Measurements from ENCODE around the gene FARP2. TPM values are rescaled to one million over a fixed set of nuclear protein-coding genes. Genes with fewer than 3 reads are reported as not detected.
A peak's percentile ranks its signal among the peaks of the same experiment; 100 is the strongest.

FARP2 gene
- total RNA-seq, 1 experiment from 2014 or later = 49.3 TPM

GRCh38 chr2:241508240-241509154, 152.4 kb downstream of the FARP2 start, which contains the start of gene STK25 (continued):
- no peak for TF ChIP-seq CTCF (IDR thresholded peaks at IDR 0.05 in 2 of 3, conservative IDR thresholded peaks at IDR 0.05 in 1 of 3; ENCODE audit: borderline replicate concordance in 1 of 3, insufficient read depth in 1 of 3, low read depth in 2 of 3, low read length in 2 of 3)

GRCh38 chr2:241509155-241509784, 153.2 kb downstream of the FARP2 start:
- Histone ChIP-seq H4K20me1 (ENCODE audit: insufficient read depth) (no peaks in the 10 kb centered on the region), H3K79me2 (ENCODE audit: insufficient read depth, low read length) (peaks cover 38% of the 10 kb centered on the region), H3K9me3 (ENCODE audit: control insufficient read depth in 1 of 2, insufficient read depth in 1 of 2, low read depth in 1 of 2, low read length in 2 of 2) (no peaks in the 10 kb centered on the region), H3K9ac (ENCODE audit: low read length) (no peak overlapping the region), H3K4me2 (ENCODE audit: low read length) (peak overlapping the region; percentile 95), H3K4me1 (ENCODE audit: control insufficient read depth in 1 of 2, insufficient read depth in 2 of 2, low read length in 2 of 2) (peaks cover 12 to 24% of the 10 kb centered on the region in 2 experiments), H3K27ac (ENCODE audit: low read depth, low read length) (peak overlapping the region; percentile 45; the same call in 1 of the 2 replicates), H3K27me3 (ENCODE audit: insufficient read depth, low read length) (0 out of 2 replicates have a peak, but pooled peaks cover 3% of the 10 kb centered on the region), H2AFZ (ENCODE audit: low read depth, low read length, poor library complexity, severe bottlenecking) (no peak overlapping the region), H3K9me2 (ENCODE audit: insufficient read depth) (no peaks in the 10 kb centered on the region), H3K36me3 (ENCODE audit: control insufficient read depth in 1 of 2, insufficient read depth in 2 of 2, low read length in 2 of 2) (no peaks in the 10 kb centered on the region; a peak in 1 of 4 replicates), H3K4me3 (replicated peaks in 1 of 2; ENCODE audit: low read depth in 1 of 2, low read length in 2 of 2) (peak overlapping the region; percentile 21 to 95)
- no peak for ATAC-seq
- ChIA-PET CTCF (no interaction called here), RAD21 (ENCODE audit: low non-redundant PET in 1 of 2, low total read pairs in 2 of 2, uncharacterized antibody in 2 of 2, unreplicated experiment in 2 of 2) (no interaction called here), POLR2A (no interaction called here)
- DNase-seq (ENCODE audit: low read depth, low spot score) = no peak
- intact Hi-C loops (cut with micrococcal nuclease) = loop anchor here (5.0 kb wide), 2 partner anchors 128 to 152 kb away; partner anchors contain the start of genes ATG4B, FARP2 and THAP4
- BruUV-seq (replicated peaks) = no TSS peak
- no peak for TF ChIP-seq EGR1 (IDR thresholded peaks at IDR 0.05; ENCODE audit: low read depth)
- TF ChIP-seq CBX3 (IDR thresholded peaks at IDR 0.05; ENCODE audit: low read depth) = no peak
- no peak for TF ChIP-seq POLR2A (IDR thresholded peaks at IDR 0.05; ENCODE audit: borderline replicate concordance, extremely low read depth, insufficient read depth, insufficient read length)
- no peak for TF ChIP-seq FOSL1 (IDR thresholded peaks at IDR 0.05; ENCODE audit: low read depth)
- TF ChIP-seq CTCF (IDR thresholded peaks at IDR 0.05 in 2 of 3, conservative IDR thresholded peaks at IDR 0.05 in 1 of 3; ENCODE audit: borderline replicate concordance in 1 of 3, insufficient read depth in 1 of 3, low read depth in 2 of 3, low read length in 2 of 3) = no peak
- TF ChIP-seq EZH2phosphoT487 (IDR thresholded peaks at IDR 0.05; ENCODE audit: borderline replicate concordance) = no peak
- TF ChIP-seq POLR2AphosphoS5 (IDR thresholded peaks at IDR 0.05; ENCODE audit: low read depth, low read length) = no peak
- no peak for TF ChIP-seq SRF (IDR thresholded peaks at IDR 0.05; ENCODE audit: low read depth)
- no peak for TF ChIP-seq TCF7L2 (IDR thresholded peaks at IDR 0.05; ENCODE audit: borderline replicate concordance, extremely low read depth, insufficient read depth, insufficient read length)
- no peak for TF ChIP-seq JUND (IDR thresholded peaks at IDR 0.05)
- no peak for TF ChIP-seq REST (IDR thresholded peaks at IDR 0.05; ENCODE audit: low read depth)
- TF ChIP-seq ZFX (IDR thresholded peaks at IDR 0.05) = no peak
- TF ChIP-seq CEBPB (IDR thresholded peaks at IDR 0.05; ENCODE audit: low read depth) = no peak
- no peak for TF ChIP-seq ATF3 (IDR thresholded peaks at IDR 0.05)

Measured in HCT116 (cell line).